K562 (cell line): ENCODE measurements around the gene LAMA1. TPM values are rescaled to one million over a fixed set of nuclear protein-coding genes. Genes with fewer than 3 reads are reported as not detected.

Experiments
- BHLHE40 ChIP-seq: IDR thresholded peaks from 2 replicates; pipeline ENCODE4 v1.6.1; 2011; ENCODE audit warnings: low read length, improper control_type of control experiment
- BMI1 ChIP-seq: fragments of 150-350 bp; IDR thresholded peaks from 2 replicates; pipeline ENCODE4 v1.6.1; 2014; ENCODE audit warnings: low read length
- CAMTA2 ChIP-seq: fragments of 250-450 bp; sonication (Bioruptor Pico); conservative IDR thresholded peaks from 2 replicates; pipeline ENCODE4 v1.5.1; 2022
- COPS2 ChIP-seq: fragments of 450-650 bp; conservative IDR thresholded peaks from 2 replicates; pipeline ENCODE4 v1.6.1; 2016; ENCODE audit warnings: mild to moderate bottlenecking, moderate library complexity
- ETV5 ChIP-seq: sonication (generic); formaldehyde crosslinking; IDR thresholded peaks from 2 replicates; pipeline ENCODE4 v1.4.0; 2020; ENCODE audit warnings: low read depth, mild to moderate bottlenecking, missing genetic modification reagents
- GATA2 ChIP-seq: sonication (generic); formaldehyde crosslinking; IDR thresholded peaks from 2 replicates; pipeline ENCODE4 v1.4.0; 2020; ENCODE audit warnings: mild to moderate bottlenecking, missing genetic modification reagents
- KLF13 ChIP-seq: fragments of 450-650 bp; IDR thresholded peaks from 2 replicates; pipeline ENCODE4 v1.6.1; 2016; ENCODE audit warnings: missing genetic modification characterization, low read depth, mild to moderate bottlenecking, missing compliant biosample characterization, moderate library complexity, borderline replicate concordance
- NR2C2 ChIP-seq, 2 experiments: fragments of 200-800 bp in 1 of 2; sonication (Bioruptor generic) in 1 of 2; sonication (generic) in 1 of 2; formaldehyde crosslinking in 1 of 2; IDR thresholded peaks; 2 replicates each; pipeline versions ENCODE4 v1.6.1 to v1.8.0; 2016 to 2022; ENCODE audit warnings: mild to moderate bottlenecking in 1 of 2, missing compliant biosample characterization in 1 of 2, missing genetic modification characterization in 1 of 2, missing genetic modification reagents in 1 of 2
- RAD21 ChIP-seq, 2 experiments: fragments of 250-450 bp in 1 of 2; fragments of 450-650 bp in 1 of 2; sonication (Bioruptor Pico) in 1 of 2; formaldehyde crosslinking in 1 of 2; IDR thresholded peaks in 1 of 2; conservative IDR thresholded peaks in 1 of 2; 2 replicates each; pipeline versions ENCODE4 v1.4.0 to v1.8.0; 2020 to 2022; ENCODE audit warnings: mild to moderate bottlenecking in 2 of 2, moderate library complexity in 1 of 2
- RFX7 ChIP-seq: fragments of 250-450 bp; sonication (Bioruptor Pico); IDR thresholded peaks from 2 replicates; pipeline ENCODE4 v1.5.1; 2021; ENCODE audit warnings: mild to moderate bottlenecking
- RHOXF2B ChIP-seq: fragments of 250-450 bp; sonication (Bioruptor Pico); conservative IDR thresholded peaks from 2 replicates; pipeline ENCODE4 v1.5.1; 2021
- SMARCB1 ChIP-seq: IDR thresholded peaks from 2 replicates; pipeline ENCODE4 v1.6.1; 2011; ENCODE audit warnings: improper control_type of control experiment, low read depth; ENCODE audit not compliant: insufficient read length
- TCFL5 ChIP-seq: fragments of 250-450 bp; sonication (Bioruptor Pico); conservative IDR thresholded peaks from 2 replicates; pipeline ENCODE4 v1.6.1; 2021; ENCODE audit warnings: mild to moderate bottlenecking, moderate library complexity, matching md5 sums
- TEAD1 ChIP-seq, 2 experiments: fragments of 450-650 bp in 1 of 2; sonication (generic) in 1 of 2; formaldehyde crosslinking; IDR thresholded peaks; 2 replicates each; pipeline versions ENCODE4 v1.4.0 to v1.8.0; 2020 to 2022; ENCODE audit warnings: mild to moderate bottlenecking in 2 of 2, missing genetic modification reagents in 1 of 2
- ZFP1 ChIP-seq: fragments of 450-650 bp; formaldehyde crosslinking; IDR thresholded peaks from 2 replicates; pipeline ENCODE4 v1.4.0; 2020; ENCODE audit warnings: mild to moderate bottlenecking, mixed read lengths
- ZFP36 ChIP-seq: fragments of 150-350 bp; IDR thresholded peaks from 2 replicates; pipeline ENCODE4 v1.6.1; 2018; ENCODE audit warnings: low read length, low read depth; ENCODE audit not compliant: partially characterized antibody
- ZFX ChIP-seq: sonication (generic); formaldehyde crosslinking; IDR thresholded peaks from 2 replicates; pipeline ENCODE4 v1.8.0; 2022; ENCODE audit warnings: mild to moderate bottlenecking, missing genetic modification reagents, moderate library complexity
- ZKSCAN1 ChIP-seq: fragments of 150-350 bp; IDR thresholded peaks from 2 replicates; pipeline ENCODE4 v1.6.1; 2016; ENCODE audit warnings: low read depth, low read length
- ZNF175 ChIP-seq: fragments of 200-800 bp; sonication (Bioruptor generic); IDR thresholded peaks from 2 replicates; pipeline ENCODE4 v1.6.1; 2016; ENCODE audit warnings: low read depth, mild to moderate bottlenecking, missing genetic modification characterization, missing compliant biosample characterization
- ZNF3 ChIP-seq: fragments of 250-450 bp; sonication (Bioruptor Pico); IDR thresholded peaks from 2 replicates; pipeline ENCODE4 v1.5.0; 2021; ENCODE audit warnings: mild to moderate bottlenecking, moderate library complexity
- ZNF395 ChIP-seq: fragments of 200-800 bp; sonication (Bioruptor generic); IDR thresholded peaks from 2 replicates; pipeline ENCODE4 v1.6.1; 2017; ENCODE audit warnings: missing genetic modification characterization, missing compliant biosample characterization
- ZNF511 ChIP-seq: sonication (generic); formaldehyde crosslinking; IDR thresholded peaks from 2 replicates; pipeline ENCODE4 v1.8.0; 2022; ENCODE audit warnings: mild to moderate bottlenecking, missing genetic modification reagents
- ZNF561 ChIP-seq: fragments of 450-650 bp; formaldehyde crosslinking; conservative IDR thresholded peaks from 2 replicates; pipeline ENCODE4 v1.4.0; 2020; ENCODE audit warnings: mild to moderate bottlenecking, moderate library complexity
- ZNF592 ChIP-seq: fragments of 450-650 bp; IDR thresholded peaks from 2 replicates; pipeline ENCODE4 v1.6.1; 2017; ENCODE audit warnings: antibody characterized with exemption, mild to moderate bottlenecking
- polyA plus RNA-seq, 8 experiments: library from polyadenylated mRNA; depleted of rRNA in 4 of 8; stranded (reverse) in 5 of 8; unstranded in 3 of 8; fragments of >200 nt; fragmentation: Nextera tagmentation in 2 of 8; fragmentation: Illumina TruSeq in 1 of 8; extraction: Ambion mirVana in 2 of 8; extraction: Trizol in 1 of 8; gene quantifications; 2 replicates each; pipeline versions ENCODE4 v1.2.1 to v1.2.3, GENCODE V29; 2011 to 2014; ENCODE audit warnings: inconsistent platforms in 1 of 8, missing spikeins in 1 of 8
- total RNA-seq, 7 experiments: library from RNA; depleted of rRNA in 6 of 7; stranded (reverse); fragments of >200 nt in 6 of 7; fragmentation: Illumina TruSeq in 2 of 7; extraction: Trizol in 2 of 7; gene quantifications; 2 replicates each; pipeline versions ENCODE4 v1.2.1 to v1.2.3, GENCODE V29; 2011 to 2021; ENCODE audit warnings: low replicate concordance in 1 of 7

LAMA1 gene
- total and polyA plus RNA-seq, 9 of the 15 experiments (the other 6 are each of a cell fraction or from before 2014, with no cell fraction given), result 0.04 TPM; not detected in 8

GRCh38 chr18:7038330-7038851, 79.2 kb downstream of the LAMA1 start (continued):
- TF ChIP-seq ZNF395 (no peak), ZNF561 (CRISPR knock-in tag) (no peak), ZNF175 (CRISPR knock-in tag) (no peak), ZNF3 (CRISPR knock-in tag) (no peak), TCFL5 (no peak), ZKSCAN1 (no peak), TEAD1 (CRISPR knock-in tag; IDR thresholded peaks at IDR 0.05) (no peak), COPS2 (no peak), BMI1 (no peak), RHOXF2B (CRISPR knock-in tag) (no peak), NR2C2 (CRISPR knock-in tag; IDR thresholded peaks at IDR 0.05) (no peak), NR2C2 (tag; IDR thresholded peaks at IDR 0.05) (peak; percentile 28; the same call in 1 of the 2 replicates), ZFP36 (no peak), GATA2 (CRISPR knock-in tag) (no peak), ETV5 (no peak), KLF13 (tag) (no peak), SMARCB1 (no peak), CAMTA2 (CRISPR knock-in tag) (no peak), ZNF592 (no peak), BHLHE40 (peak; percentile 88), ZFX (no peak), ZNF511 (CRISPR knock-in tag) (no peak), RAD21 (CRISPR knock-in tag; conservative IDR thresholded peaks at IDR 0.05 in 1 of 2, IDR thresholded peaks at IDR 0.05 in 1 of 2) (peak; percentile 28 to 73; a peak in 2 of 4 replicates), ZFP1 (CRISPR knock-in tag) (no peak), RFX7 (CRISPR knock-in tag) (no peak)
